ENCODE data around the gene DNAH9.

DNA sequence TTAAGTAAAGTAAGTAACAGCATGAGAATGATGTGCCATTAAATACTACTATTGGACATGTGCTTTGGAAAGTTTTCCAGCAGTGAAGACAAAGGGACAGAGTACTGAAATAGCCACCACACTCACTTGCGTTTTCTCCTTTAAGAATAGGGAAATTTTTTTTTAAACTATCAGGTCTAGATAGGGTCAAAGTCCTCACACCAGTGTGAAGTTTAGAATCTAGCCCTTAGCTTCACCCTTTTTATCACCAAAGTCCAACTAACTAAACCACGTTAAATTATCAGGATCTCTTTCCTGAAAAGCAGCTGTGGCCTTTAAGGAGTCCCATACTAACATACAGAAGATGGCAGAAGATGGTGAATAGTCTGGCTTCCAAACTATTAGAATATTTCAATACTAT lies 218.1 kb downstream of the DNAH9 start:
- TF ChIP-seq, protein P1, sequence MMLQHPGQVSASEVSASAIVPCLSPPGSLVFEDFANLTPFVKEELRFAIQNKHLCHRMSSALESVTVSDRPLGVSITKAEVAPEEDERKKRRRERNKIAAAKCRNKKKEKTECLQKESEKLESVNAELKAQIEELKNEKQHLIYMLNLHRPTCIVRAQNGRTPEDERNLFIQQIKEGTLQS (IDR thresholded peaks at IDR 0.05; ENCODE audit: insufficient read depth, low read depth, low read length) = no peak
- TF ChIP-seq, protein P2, sequence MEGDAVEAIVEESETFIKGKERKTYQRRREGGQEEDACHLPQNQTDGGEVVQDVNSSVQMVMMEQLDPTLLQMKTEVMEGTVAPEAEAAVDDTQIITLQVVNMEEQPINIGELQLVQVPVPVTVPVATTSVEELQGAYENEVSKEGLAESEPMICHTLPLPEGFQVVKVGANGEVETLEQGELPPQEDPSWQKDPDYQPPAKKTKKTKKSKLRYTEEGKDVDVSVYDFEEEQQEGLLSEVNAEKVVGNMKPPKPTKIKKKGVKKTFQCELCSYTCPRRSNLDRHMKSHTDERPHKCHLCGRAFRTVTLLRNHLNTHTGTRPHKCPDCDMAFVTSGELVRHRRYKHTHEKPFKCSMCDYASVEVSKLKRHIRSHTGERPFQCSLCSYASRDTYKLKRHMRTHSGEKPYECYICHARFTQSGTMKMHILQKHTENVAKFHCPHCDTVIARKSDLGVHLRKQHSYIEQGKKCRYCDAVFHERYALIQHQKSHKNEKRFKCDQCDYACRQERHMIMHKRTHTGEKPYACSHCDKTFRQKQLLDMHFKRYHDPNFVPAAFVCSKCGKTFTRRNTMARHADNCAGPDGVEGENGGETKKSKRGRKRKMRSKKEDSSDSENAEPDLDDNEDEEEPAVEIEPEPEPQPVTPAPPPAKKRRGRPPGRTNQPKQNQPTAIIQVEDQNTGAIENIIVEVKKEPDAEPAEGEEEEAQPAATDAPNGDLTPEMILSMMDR (IDR thresholded peaks at IDR 0.05; ENCODE audit: control extremely low read depth in 1 of 3, insufficient read depth in 1 of 3, low read depth in 1 of 3, low read length in 3 of 3) = no peak
- TF ChIP-seq GTF2F1 (IDR thresholded peaks at IDR 0.05; ENCODE audit: borderline replicate concordance, low read depth, low read length) = no peak
- TF ChIP-seq POLR2A (IDR thresholded peaks at IDR 0.05; ENCODE audit: control extremely low read depth in 1 of 2, low read depth in 2 of 2, low read length in 2 of 2) = no peak
- no peak for TF ChIP-seq TCF12 (IDR thresholded peaks at IDR 0.05; ENCODE audit: low read depth, low read length)
- TF ChIP-seq GABPA (IDR thresholded peaks at IDR 0.05; ENCODE audit: borderline replicate concordance, insufficient read depth, low read length) = no peak
- TF ChIP-seq CHD2 (IDR thresholded peaks at IDR 0.05; ENCODE audit: low read length) = no peak
- TF ChIP-seq RAD21 (IDR thresholded peaks at IDR 0.05 in 1 of 2, conservative IDR thresholded peaks at IDR 0.05 in 1 of 2; ENCODE audit: low read depth in 2 of 2, low read length in 2 of 2) = no peak
- no peak for TF ChIP-seq JUND (IDR thresholded peaks at IDR 0.05; ENCODE audit: low read length)
- no peak for TF ChIP-seq POLR2AphosphoS5 (IDR thresholded peaks at IDR 0.05; ENCODE audit: low read depth, low read length)
- TF ChIP-seq, protein P3, sequence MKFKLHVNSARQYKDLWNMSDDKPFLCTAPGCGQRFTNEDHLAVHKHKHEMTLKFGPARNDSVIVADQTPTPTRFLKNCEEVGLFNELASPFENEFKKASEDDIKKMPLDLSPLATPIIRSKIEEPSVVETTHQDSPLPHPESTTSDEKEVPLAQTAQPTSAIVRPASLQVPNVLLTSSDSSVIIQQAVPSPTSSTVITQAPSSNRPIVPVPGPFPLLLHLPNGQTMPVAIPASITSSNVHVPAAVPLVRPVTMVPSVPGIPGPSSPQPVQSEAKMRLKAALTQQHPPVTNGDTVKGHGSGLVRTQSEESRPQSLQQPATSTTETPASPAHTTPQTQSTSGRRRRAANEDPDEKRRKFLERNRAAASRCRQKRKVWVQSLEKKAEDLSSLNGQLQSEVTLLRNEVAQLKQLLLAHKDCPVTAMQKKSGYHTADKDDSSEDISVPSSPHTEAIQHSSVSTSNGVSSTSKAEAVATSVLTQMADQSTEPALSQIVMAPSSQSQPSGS (IDR thresholded peaks at IDR 0.05; ENCODE audit: low read length) = no peak
- no peak for TF ChIP-seq PHF8 (conservative IDR thresholded peaks at IDR 0.05; ENCODE audit: low read depth, low read length)

Measured in H1 (cell line).